ENCODE results near the gene NOS1AP.
"Not testable (repeated sequence)": the region's sequence is repeated elsewhere in the genome, so short reads cannot be mapped to it uniquely, and the experiment has no call there.

The NOS1AP gene

DNA sequence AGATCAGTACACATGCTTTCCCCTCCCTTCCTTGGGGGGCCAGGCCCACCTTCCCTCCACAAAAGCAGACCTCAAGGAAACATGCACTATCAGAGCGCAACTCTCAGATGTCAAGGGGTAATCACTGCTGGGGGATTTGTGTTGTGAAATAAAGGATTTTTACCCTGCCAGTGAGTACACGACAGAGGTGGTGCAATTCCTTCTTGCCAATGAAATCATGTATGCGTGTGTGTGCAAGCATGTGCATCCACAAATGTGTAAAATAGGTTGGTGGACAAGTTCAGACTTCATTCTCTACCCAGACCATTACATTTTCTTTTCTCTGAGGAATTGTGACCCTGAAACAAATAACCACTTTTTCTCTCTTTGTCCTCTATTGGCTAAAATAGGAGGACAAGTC, 9.8 kb upstream of the NOS1AP start:
- DNase-seq, result no peak

DNA sequence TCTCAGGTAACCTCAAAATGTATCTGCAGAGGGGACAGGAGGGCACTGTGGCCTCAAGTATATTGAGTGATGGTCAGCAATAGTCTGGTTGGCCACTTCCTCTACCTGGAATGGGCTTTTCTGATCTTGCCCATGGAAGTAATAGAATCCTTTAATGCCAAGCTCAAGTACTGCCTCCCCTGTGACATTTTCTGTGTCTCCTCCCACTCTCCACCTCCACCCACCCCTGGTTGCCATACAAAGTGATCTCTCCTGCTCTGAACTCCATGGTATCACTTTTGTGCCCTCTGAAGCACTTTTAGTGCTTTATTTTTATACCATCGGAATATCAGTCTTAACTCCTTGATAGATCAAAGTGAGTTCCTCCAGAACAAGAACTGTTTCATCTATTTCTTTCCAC, 9.2 kb upstream of the NOS1AP start:
- no peak for DNase-seq

DNA sequence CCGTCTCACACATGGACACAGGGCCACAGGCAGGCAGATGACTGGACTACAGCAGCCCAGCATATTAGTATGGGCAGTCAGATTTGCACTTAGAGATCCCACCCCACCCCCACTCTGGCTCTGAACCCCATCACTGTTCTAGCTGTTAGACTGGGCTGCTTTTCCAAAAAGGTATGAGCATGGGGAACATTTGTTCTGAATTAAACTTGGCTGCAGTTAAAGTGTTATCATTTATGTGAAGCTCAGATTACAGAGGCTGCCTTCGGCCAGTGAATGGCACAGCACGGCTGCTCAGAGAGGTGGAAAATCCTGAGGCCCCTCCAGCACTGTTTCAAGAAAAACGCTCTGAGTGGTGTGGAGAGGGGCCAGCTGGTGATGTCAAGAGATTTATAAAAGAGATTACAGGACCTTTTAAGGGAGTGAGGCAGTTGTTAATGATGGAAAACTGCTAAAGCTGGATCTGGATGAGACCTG, 6.9 kb upstream of the NOS1AP start:
- DNase-seq, result no peak

DNA sequence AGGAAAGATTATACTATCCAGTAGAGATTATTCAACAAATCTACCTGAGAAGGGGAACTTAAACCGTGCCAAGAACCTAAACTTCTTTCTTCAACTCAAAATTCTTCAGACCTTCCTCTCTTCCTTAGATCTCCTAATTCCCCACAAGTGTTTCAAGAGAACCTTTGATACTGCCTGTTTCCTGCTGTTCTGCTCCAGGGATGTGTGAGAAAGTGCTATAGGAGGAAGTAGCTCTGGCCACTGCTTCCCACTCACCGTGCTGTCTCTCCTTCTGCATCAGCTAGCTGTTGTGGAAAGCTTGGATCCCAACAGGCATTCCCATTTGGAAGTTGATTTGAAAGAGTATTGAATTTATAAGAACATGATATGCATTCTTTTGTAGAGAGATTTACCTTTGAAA, 4.5 kb upstream of the NOS1AP start:
- no peak for DNase-seq

DNA sequence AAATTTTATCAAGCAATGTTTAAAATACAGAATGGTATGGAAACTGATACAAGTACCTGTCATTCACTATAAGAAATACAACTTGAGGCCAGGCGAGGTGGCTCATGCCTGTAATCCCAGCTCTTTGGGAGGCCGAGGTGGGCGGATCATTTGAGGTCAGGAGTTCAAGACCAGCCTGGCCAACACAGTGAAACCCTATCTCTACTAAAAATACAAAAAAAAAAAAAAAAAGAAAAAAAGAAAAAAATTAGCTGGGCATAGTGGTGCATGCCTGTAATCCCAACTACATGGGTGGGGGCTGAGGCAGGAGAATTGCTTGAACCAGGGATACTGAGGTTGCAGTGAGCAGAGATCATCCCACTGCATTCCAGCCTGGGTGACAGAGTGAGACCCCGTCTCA, 2.7 kb upstream of the NOS1AP start:
- not testable (repeated sequence) for DNase-seq

DNA sequence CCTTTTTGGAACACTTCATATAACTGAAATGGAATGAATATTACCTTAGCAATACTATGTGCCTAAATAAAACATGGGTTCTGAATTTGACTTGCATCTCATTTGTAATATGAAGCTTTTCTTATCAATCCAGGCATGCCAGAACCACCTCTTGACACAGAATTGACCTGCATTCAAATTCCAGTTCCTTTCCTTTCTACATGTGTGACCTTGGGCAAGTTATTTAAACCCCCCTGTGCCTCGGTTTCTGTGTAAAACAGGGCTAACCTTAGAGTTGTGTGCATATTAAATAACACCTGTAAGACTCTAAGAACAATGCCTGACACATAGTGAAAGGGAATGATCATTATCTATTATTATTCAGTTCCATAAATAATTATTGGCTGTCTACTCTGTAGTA, 2.0 kb upstream of the NOS1AP start:
- no peak for DNase-seq

DNA sequence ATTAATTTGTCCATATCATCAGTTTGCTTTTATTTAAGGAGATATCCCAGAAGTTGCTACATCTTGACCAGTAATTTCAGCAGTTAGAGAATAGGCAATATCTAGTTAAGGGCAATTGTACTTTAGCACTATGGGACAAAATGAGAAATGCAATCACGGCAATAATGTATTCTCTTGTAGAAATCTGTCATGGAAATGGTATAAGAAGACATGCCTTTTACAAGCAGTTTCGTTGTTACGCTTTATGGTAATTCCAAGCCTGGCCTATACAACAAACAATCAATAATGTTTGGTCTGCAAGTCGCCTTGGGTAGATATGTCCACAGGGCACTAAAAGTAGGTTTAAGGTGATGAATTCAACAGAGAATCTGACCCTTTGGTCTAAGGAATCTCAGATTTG, 1.2 kb upstream of the NOS1AP start:
- no peak for DNase-seq

DNA sequence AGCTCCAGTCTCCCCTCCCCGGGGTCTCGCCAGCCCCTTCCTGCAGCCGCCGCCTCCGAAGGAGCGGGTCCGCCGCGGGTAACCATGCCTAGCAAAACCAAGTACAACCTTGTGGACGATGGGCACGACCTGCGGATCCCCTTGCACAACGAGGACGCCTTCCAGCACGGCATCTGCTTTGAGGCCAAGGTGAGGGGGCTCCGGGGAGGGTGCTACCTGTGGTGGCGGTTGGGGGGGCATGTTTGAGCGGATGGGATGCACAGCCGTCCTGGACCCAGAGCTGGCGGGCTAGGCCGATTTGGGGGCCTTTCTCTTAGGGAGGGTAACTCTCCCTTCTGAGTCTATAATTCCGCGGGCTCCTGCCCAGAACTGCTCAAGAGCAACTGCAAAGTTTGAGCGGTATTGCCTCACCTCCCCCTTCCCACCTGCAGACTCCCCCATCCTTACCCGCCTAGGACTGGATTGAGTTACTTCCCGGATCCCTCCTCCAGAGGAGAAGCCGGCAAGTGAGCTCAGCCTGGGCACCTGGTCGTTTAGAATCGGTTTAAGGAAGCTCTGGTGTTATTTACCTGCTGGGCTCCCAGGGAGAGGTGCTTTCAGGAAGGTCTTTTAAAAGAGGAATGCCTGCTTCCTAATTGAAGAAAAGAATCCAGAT, 730 bp downstream of the NOS1AP start:
- DNase-seq, result no peak

DNA sequence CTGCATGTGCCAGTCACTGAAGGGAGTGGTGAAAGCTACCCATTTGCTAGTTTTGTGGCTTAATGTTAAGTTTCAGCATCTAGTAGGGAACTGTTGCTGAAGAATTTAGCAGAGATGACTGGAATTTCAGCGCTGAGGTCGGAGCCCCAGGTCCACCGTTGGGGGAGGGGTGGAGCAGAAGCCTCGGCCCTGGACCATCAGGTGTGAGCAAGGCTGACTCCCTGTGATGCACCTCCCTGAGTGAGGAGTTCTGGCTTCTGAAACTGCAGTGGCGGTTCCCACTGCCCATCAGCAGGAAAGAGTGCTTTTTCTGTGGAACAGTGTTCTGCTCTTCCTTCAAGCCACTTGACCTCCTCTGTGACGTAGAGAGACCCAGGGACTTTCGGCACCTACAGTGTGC, 1.3 kb downstream of the NOS1AP start:
- DNase-seq, result no peak

DNA sequence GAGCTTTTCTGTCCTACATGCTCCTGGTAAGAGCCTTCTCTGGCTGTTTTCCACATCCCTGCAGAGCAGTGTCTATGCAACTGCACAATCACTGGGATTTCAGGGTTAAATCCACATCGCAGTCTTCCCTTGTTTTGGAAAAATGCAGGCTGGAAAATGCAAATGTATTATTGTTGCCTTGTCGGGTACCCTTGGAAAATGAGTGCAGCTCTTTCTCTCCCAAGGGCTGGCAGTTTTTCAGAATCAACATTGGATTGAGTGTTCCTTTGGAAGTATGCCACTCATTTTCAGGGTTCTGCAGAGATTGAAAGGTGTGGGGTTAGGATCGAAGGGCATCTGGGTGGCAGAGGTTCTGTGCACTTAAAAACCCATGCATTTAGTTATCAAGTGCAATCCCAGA, 3.2 kb downstream of the NOS1AP start:
- no peak for DNase-seq

DNA sequence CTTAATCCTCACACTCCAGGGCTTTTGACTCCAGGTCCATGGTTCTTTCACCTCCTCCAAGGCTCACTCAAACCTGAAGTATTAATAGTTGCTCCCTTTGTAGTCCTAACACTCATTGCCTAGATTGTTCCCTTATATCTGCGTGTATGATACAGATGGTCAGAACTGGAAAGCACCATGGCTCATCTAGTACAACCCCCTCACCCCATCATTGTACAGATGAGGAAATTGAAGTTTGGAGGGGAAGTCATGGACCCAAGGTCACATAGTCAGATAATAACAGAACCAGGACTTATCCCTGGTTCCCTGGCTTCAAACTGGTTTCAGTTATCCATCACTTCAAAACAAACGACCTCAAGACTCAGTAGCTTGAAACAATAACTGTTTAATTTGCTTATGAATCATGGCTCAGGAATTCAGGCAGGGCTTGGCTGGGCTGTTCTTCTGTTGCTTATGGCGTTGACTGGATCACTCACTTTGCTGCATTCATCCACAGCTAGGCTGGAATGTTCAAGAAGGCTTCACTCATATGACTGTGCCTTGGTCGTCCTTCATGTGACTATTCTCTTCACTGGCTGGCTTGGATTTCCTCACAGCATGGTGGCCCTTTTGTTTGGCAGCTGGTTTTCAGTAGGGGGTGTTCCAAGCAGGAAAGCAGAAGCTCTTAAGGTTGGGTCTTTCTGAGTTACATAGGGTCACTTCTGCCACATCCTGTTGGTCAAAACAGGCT, 5.0 kb downstream of the NOS1AP start:
- no peak for DNase-seq

DNA sequence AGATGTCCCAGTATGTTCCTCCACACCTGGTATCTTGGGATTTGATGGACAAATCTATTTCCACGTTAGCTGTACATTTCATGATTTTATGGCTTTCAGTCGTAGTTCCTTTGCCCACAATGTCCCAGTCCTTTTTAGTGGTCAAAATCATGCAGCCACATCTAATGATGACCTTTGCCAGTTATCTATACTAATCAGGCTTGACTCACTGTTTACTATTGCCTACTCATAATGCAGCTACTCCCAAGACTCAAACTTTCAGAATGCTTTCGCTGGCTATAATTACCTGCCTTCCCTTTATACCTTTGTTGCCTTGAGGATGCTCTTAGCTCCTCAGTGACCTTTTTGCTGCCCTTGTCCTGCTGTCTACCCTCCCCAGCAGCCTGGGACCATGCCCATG, 6.4 kb downstream of the NOS1AP start:
- DNase-seq, result no peak

DNA sequence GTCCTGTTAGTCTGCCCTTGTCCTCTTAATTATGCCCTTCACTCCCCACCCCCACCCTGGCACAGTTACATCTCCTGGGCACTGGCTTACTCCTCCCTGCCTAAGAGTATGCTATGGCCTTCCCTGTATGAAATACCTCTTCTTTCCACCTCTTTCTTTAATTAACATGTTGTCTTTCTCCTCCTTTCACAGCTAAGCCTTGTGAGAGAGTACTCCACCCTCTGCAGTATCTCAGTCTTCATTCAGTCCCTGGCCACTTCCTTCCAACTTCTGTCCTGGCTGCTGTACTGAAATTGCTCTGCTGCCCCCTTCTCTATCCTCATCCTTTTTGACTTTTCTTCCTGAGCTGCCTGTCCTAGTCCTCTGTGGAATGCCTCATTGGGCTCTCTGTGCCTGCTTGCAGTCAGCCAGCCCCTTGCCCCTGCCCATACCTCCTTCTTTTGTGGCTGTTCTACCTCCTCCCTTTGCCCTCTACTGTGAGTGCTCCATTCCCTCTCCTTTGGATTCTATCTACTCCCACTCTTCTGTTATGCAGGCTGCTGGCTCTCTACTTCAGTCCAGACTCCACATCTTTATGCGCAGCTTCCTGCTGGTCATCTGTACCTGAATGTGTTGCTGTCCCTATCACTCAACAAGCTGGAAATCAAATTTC, 8.3 kb downstream of the NOS1AP start:
- no peak for DNase-seq

DNA sequence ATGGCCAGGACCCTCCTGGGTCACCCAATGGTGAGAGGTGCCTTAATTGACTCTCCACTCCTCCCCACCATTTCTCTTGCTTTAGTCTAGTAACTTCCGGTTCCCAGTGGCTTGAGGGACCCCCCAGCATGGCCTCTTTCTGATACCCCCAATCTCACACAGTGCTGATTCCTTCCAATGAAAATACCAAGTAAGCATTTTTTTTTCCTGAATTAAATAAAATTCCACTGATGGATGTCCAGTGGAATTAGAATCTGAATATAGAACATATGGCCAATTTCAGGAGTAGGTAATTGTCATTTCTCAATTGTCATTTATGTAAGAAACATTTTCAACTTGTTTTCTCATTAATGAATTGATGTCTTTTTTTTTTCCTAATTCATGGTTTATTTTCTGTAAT, 9.5 kb downstream of the NOS1AP start:
- no peak for DNase-seq

DNA sequence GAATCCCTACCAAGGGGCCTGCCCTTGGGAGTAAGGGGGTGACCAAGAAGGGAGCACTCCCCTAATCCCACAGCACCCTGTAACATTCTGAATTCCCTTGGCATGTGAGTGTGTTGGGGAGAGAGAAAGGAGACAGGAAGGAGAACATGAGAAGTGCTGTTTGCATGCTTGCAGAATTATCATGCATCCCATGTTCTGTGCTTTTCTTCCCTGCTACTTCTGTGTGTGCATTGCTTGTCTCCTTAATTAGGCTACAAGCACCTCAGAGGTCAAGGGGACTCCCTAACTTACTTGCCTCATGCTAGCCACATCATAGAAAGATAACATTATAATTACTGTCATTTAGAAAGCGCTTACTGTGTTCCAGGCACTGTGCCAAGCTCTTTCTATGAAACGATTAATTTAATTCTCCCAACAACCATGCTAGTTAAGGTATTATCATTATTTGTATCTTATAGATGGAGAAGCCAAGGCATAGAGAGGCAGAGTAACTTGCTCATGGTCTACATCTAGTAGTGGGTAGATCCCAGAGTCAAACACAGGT, 11.1 kb downstream of the NOS1AP start:
- no peak for DNase-seq

DNA sequence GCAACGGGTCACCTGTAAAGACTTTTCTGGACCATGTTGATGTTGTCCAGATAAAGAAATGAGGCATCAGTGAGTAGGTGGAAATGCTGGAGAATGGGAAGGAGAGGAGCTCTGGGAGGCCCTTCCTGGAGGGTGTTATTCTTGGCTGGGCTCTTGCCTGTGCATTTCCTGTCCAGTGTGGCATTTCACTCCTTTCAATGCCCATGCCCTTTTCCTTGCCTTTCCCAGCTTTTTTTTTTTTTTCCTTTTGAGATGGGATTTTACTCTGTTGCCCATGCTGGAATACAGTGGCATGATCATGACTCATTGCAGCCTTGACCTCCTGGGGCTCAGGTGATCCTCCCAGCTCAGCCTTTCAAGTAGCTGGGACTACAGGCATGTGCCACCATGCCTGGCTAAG, 11.8 kb downstream of the NOS1AP start:
- no peak for DNase-seq

DNA sequence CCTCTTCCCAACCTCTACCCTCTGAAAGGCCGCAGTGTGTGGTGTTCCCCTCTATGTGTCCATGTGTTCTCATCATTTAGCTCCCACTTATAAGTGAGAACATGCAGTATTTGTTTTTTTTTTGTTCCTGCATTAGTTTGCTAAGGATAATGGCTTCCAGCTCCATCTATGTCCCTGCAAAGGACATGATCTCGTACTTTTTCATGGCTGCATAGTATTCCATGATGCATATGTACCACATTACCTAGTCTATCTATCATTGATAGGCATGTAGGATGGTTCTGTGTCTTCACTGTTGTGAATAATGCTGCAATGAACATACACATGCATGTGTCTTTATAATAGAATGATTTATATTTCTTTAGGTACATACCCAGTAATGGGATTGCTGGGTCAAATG, 12.6 kb downstream of the NOS1AP start:
- not testable (repeated sequence) for DNase-seq

DNA sequence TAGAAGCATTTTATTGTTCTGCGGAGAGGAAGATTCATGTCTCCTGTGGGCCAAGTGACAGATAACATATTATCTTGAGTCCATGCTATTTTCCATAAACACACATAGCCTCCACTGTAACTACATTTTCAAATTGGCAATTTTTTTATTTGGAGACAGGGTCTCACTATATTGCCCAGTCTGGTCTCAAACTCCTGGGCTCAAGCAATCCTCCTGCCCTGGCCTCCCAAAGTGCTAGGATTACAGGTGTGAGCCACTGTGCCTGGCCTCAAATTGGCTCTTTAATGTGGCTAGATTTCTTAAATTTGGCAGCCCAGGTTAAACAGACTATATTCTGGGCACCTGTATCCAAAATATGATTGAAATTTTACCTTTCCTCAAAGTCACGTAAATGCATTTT, 13.8 kb downstream of the NOS1AP start:
- no peak for DNase-seq

DNA sequence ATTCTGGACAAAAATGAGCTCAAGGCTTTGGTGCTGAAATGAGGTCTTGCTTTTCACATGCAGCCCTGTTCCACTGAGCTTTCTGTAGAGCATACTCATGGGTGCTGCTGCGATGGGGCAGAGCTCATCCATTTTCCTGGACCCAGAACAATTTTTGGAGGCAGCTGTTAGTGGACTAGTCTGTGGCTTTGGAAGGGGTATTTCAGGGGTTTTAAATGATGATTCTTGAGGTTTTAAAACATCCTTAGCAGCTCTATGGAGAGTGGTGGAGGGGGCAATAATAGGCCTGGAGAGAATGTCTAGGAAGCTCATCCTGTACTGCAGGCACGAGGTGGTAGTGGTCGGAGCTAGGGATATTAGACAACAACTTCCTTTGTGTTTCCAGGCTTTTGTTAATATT, 16.5 kb downstream of the NOS1AP start:
- DNase-seq, result no peak

DNA sequence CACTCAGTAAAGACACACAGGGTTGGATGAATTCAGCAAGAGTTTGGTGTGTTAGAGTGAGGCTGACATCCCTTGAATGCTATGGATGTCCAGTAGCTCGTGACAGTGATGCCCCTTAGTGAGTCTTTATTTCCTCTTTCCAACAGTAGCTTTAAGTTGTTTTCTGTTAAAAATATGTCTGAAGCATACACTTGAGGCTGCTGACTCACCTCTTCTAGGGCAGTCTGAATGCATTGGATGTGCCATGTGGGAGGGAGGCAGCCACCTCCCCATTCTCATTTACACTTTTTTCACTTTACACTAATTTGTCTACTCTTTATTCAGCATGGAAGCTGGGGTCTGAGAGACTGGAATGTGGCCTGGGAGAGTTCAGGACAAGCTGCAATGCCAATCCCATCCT, 17.6 kb downstream of the NOS1AP start:
- DNase-seq, result no peak

DNA sequence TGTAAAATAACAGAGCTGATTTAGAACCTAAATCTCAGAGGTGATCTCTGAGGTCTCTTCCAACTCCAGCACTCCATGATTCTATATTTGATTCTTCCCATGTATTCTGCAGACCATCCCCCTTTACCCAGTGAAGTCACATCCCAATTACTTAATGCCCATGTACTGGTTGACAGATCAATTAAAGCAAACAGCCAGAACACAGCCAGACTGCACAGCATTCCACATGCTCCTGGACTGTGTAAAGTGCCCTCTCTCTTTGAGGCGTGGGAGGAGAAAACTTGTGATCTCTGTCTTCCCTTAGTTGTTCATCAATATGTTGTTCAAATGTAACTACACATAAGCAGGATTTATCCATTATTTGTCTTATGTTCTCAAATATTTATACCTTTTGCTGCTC, 18.1 kb downstream of the NOS1AP start:
- no peak for DNase-seq

DNA sequence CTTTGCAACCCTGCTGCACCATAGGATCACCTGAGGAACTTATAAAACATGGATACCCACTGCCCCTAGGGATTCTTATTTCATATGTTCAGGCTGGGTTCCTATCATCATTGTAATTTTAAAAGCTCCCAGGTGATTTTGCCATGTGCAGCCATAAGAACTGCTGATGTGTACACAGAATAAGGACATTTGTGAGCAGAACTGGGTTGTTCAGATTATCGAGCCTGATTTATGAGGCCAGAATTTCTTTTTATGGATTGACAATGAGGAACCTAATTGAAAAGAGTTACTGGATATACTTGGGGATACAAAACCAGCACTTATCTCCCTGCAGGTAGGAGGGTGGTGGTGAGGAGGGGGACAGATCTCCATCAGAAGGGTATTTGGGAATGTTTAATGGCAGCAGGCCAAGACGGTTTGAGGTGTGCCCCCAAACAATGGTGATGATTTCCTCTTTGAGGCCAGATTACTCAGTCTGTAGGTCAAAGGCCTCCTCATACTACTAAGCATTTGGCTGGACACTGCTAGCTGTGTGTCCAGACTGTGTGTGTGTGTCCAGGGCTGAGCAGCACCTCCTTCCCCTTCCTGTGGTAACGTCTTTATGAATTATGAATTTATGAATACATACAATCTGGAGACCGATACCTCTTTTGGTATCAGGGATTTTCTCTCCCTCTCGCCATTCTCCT, 18.9 kb downstream of the NOS1AP start:
- no peak for DNase-seq

DNA sequence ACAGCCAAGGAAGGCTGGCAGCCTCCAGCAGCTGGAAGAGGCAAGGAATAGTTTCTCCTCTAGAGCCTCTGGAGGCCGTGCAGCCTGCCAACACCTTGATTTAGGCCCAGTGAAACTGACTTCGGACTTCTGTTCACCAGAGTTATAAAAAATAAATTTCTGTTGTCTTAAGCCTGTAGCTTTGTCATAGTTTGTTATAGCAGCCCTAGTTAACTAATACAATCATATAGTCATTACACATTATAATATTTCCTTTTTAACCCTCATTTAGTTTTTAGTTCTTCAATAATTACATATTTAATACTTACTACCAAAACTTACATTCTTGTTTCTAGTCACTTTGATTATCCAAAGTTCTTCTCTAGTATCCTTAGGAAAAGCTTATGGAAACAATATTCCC, 20.3 kb downstream of the NOS1AP start:
- DNase-seq, result no peak
